Stimulated activated CD8-positive, alpha-beta memory T cell treated with anti-CD3 and anti-CD28 coated beads, Interleukin-12 subunit alpha, Interleukin-12 subunit beta, amount 100 ng/mL, for 4 hours (primary cell): ENCODE results near the gene PPP2R2C.

ENCODE experiments used
- DNase-seq: peaks from one replicate; pipeline ENCODE4 v3.0.0-alpha.2; 2020; ENCODE audit warnings: low read depth

The PPP2R2C gene

DNA sequence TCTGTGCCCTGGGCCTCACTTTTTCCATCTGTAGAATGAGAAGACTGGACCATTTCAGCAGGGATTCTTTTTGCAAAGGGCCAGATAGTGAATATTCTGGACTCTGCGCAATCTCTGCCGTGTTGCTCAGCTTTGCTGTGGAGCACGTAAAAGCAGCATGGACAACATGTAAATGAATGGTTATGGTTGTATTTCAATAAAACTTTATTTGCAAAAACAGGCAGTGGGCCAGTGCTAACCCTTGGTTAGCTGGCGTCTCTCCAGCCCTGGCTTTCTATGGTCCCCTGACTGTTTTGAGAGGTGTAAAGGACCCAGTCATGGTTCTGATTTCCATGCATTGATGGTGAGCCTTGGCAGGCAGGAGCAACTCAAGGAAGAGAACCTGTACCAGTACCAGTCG lies 184.1 kb downstream of the PPP2R2C start:
- no peak for DNase-seq

DNA sequence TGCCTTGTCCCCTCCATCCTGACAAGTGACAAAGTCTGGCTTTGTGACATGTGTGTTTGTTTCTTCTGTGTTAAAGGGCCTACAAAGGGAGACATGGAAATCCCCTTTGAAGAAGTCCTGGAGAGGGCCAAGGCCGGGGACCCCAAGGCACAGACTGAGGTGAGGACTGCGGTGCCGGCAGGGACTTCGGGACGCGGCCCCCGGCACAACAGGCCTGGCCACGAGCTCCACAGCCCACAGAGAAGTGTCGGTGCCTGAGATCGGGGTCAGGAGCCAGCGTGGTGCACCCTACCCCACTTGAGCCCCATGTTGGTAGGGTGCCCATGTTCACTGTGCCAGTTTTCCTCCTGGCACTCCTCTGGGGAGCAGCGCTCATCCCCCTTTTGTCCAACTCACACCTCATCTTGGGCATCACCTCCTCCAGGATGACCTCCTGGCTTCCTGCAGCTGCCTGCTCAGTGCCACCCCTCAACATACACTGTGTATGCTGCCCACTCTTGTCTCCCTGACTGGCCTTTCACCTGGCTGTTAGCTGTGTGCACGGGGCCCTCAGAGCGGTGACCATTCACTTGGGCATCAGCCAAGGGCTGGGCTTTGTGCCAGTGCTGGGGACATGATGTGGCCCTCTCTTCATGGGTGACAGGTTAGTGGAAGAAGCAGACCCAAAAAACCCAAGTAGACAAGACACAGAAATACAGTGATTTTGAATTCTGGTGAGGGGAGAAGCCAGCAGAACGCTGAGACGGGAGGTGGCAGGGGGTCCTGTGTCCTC lies 185.2 kb downstream of the PPP2R2C start:
- no peak for DNase-seq

DNA sequence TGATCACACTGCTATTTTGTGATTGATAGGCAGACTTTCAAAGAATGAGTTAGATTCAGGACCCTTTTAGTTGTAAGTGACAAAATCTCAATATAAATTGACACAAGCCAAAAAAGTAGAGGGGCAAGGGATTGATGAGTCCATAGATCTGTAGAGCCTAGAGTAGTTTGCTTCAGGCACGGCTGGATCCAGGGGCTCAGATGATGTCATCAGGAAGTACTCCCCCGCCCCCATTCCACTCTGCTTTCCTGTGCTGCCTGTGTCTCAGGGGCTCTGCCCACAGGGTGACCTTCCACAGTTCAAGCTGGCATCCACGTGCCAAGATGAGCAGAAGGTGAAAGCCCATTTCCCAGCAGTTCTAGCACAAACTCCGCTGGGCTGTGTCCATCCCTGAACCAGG lies 189.1 kb downstream of the PPP2R2C start:
- no peak for DNase-seq

DNA sequence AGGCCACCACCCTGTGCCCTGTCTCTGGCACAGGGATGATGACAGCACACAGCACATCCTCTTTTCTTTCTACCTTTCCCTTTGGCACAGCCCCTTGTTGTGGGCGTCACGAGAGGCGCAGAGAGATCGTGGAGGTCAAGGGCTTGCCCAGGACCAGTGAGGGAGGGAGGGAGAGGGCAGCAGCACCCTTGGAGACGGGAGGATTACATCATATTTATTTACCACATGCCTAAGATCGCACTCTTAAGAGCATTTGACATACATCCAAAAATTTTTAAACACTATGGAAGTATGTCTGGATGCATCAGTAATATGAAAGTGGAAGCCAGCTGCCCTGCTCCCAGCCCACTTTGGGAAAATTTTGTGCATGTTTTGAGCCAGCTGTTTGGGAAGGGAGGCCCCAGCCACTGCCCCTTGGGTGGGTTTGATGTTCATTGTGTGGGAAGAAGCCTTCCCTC lies 190.1 kb downstream of the PPP2R2C start:
- DNase-seq = no peak

DNA sequence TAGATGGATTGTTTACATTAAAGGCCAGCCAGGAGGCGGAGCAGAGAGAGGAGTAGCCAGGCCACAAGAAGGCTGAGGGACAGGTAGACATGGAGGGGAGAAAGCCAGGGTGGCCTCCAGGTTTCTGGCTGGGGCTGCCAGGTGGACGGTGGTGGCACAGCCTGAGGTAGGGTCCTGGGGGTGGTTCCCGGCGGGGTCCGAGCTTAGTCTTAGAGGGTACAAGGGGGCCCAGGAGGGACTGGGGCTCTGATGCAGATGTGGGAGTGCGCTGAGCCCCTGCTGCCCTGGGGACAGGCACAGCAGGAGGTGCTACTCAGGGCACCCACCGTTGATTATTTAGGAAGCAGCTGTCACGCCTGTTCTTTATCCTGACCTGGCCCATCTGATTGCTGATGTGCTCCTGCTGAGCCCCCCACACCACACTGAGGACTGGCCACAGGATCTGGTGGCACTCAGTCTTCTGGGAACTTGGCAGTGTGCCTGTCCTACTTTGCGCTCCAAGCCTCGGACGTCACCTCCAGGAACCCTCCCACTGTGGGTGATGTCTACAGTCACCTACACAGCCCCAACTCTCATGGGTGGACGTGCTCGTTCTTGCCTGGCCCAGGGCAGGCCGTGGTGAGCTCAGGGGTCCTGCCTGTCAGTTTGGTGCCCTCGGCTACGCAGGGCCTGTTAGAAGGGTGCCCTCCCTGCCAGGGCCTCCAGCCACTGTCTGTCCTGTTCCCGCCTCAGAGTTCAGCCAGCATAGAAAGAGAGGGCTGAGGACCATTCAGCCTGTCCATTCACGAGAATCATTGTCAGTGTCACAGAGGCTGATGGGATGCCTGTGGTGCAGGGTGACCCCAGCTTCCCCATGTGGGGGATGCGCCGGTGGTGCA lies 190.7 kb downstream of the PPP2R2C start:
- no peak for DNase-seq

DNA sequence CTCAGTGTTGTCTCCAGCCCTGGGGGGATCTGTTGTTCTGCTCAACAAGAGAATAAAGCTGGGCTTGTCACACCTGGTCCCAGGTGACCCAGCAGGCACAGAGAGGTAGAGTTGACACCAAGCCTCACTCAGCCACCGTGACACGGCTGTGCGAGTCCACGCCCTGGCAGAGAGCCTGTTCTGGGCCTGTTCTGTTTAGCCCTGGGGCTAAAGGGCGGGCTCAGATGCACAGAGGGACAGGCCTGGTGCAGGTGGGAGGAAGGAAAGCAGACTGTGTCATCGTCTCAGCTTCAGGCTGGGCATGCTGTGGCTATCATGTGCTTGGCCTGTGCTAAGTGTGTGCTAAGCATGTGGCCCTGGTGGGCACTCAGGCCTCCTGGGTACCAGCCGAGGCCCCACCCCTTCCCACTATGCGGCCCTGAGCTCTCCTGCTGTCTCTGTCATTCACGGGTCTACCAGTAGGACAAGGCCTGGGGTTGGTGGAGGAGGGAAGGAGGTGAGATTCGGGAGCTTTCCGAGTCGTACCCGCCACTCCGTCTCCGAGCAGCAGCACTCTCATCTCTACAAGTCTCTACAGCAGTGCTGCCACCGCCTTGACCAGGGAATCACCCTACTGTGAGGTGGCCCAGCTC lies 191.9 kb downstream of the PPP2R2C start:
- DNase-seq = no peak

DNA sequence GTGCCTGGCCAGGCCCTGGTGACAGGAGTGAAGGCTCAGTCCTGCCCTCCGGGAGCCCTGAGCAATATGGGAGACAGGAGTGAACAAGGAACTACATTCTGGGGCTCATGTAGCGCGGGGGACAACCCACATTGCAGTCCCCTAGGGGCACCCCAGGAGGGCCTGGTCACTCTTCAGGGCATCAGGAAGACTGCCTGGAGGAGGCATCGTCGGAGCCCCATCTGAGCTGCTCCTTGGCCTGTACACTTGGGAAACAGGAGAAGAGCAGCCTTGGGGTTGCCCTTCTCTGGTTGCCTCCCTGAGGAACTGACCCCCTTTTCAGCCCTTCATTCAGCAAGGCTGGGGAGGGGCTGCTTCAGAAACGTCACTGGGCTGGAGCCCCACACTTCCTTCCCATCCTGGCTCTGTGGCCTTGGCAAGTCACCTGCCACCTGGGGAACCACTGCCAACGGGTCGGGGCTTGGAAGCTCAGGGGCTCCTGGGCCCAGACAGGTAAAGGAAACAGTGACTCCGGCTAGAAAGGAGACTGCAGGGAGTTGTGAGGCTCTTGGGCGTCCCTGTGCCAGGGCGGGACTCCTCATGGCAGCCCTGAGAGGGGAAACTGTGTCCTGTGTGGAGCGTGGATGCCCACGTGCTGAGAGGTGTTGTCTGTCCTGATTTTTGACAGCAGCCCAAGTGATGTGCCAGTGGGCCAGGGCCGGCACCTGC lies 192.7 kb downstream of the PPP2R2C start:
- no peak for DNase-seq

DNA sequence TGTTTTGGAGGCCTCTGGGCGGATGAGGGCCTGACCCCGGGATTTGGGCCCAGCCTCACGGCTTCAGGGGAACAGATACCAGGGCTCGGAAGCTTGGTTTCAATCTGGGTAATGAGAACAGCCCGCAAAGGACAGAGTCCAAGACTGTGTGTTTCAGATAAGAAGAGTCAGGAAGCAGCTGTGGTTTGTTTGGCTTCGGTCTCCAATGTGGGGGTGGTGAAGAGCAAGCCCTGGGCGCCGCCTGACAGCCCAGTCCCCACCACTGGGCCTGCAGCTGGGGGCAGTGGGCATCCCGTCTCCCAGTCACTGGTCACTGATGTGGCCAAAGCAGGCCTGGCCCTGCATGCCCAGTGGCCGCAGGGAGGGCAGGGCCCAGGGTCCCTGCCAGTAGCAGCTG lies 193.6 kb downstream of the PPP2R2C start:
- DNase-seq = no peak

DNA sequence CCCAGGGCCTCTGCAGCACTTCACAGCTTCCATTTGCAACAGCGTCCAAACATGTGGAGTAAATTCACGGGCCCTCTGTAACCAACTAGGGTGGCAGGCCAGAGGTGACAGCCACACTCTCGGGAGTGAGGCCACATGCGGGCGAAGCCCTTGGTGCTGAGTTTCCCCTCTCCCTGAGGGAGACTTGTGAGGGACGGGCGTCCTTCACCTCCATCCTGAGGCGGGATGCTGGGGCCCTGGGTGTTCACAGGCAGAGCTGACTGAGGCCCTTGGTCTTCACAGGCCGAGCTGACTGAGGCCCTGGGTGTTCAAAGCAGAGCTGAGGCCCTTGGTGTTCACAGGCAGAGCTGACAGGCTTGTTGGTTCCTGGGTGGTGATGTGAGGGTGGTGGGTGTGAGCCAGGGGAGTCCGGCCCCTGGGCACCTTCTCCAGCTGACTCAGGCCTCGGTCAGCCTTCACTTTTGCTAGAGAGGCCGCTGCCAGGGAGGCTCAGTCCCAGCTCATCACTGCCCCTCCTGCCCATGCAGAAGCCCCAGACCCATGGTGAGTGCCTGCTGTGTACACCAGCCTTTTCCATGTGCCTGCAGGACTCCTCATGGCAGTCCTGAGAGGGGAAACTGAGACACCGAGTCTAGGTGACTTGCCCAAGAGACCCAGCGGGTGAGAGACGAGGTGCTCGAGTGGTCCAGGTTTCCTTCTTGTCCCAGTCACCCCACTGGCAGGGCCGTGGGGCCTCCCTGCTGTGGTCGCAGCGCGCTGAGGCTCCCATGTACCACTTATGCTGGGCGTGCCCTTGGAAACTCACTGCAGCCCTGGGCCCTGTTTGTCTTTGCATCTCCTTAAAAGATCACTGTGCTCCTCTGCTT lies 194.2 kb downstream of the PPP2R2C start:
- DNase-seq = no peak

DNA sequence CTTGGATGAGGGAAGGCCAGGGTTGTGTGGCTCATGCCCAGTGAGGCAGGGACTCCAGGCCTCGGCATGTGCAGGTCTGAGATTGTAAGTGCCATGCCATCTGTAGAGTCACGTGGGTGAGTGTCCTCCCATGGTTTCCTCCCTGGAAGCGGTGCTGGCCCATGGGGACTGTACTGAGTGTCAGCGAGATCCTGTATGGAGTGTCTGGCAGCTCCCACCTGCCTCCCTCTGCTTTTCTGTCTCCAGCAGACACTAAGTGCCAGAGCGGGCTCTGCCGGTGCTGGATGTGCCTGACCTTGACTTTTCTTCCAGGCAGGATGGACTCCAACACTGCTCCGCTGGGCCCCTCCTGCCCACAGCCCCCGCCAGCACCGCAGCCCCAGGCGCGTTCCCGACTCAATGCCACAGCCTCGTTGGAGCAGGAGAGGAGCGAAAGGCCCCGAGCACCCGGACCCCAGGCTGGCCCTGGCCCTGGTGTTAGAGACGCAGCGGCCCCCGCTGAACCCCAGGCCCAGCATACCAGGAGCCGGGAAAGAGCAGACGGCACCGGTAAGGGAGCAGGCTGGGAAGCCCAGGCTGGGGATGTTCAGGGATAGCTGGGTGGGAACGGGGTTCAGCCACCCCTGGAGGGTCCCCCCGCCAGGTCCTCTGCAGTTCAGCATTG lies 195.1 kb downstream of the PPP2R2C start:
- no peak for DNase-seq

DNA sequence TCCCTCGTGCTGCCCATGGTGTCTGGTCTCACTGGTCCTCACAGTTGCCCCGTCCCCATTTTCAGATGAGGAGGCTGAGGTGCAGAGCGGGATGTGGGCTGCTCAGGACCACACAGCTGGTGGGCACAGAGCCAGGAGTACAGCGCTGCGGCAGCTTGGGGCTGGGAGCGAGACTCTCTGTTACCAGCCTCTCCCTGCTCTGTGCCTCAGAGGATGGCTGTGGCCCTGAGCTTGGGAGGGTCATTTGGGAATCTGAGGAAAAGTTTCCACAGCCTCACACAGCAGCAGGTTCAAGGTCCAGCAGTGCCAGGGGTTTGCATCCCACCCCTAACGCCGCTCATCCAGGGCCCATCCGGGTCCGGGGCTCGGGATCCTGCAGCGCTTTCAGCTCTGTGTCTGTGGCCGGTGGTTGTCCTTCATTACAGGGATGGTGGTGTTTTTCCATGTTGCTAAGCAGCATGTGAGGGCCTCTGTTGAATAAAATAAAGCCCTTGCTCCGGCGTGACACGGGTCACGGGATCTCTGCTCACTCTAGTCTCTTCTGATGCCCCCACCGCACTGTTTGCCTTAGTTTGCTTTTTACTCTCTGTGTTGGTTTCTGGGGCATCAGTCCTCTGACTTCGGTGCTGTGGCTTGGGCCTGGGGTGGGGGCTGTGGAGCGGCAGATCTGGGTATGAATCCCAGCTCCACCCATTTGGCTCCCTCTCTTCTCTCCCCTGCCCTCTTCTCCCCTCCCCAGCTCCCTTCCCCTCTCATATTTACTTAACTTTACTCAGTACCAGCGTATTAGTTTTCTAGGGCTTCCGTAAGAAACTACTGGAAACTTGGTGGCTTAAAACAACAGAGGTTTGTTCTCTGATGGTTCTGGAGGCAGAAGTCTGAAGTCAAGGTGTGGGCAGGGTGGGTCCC lies 196.3 kb downstream of the PPP2R2C start:
- no peak for DNase-seq

DNA sequence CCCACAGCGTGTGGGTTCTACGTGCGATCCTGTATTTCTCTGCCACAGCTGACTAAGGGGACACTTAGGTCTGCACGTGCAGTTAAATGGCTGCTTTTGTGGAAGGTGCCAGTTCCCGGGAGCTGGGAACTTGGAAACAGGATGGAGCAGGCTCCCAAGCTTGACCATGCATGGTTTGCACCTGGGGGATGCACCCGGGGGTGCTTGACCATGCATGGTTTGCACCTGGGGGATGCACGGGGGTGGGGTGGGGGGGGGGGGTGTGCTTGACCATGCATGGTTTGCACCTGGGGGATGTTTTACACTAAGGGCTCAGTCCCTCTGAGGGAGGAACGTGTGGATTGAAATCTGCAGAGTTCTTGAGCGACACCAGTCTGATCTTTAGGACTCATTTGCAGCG lies 197.1 kb downstream of the PPP2R2C start:
- no peak for DNase-seq

DNA sequence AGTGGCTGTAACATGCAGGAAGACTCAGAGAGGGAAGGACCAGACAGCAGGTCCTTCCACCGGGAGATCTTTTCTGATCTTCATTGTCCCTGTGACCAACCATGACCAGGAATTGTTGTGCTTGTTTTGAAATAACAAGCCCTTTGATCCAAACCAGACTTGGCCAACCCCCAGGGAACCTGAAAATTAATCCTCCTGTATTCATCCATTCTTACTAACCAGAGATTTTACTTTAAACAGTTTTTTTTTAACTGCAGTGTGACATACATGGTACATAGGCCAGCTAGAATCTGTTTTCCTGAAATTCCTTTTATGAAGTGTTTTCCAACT lies 198.8 kb downstream of the PPP2R2C start:
- DNase-seq = no peak

DNA sequence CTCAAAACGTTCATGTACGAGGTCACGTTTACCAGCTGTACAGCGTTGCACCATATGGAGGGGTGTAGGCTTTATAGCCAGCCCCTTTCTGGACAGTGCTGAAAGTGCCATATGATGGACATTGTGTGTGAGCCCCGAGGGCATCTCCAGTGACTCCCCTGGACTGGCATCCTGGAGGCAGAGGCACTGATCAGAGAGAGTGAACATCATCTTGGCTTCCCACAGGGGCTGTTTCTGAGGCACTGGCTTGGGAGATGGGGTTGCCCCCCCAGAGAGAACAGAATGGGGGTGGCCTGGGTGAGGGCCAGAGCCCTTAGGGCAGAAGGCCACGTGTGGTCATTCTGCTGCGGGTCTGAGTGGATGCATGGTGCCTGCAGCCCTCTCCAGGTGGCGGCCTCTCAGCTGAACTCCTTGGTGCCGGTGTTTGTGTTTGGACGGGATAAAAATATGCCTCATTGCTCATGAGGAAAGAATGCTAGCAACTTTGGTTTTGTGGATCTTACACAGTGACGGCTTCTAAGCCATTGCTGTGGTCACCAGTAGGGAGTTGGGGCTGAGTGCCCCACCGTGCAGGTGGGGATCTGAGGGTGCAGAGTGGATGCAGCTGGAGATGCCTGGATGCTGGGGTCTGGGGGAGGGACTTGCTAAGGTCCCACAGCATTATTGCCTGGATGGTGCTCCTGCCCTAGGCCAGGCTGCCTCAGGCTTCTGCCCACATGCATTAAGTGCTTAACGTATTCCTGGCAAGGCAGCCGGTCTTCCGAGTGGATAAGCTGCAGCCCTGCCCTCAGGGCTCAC lies 199.4 kb downstream of the PPP2R2C start:
- DNase-seq = no peak

DNA sequence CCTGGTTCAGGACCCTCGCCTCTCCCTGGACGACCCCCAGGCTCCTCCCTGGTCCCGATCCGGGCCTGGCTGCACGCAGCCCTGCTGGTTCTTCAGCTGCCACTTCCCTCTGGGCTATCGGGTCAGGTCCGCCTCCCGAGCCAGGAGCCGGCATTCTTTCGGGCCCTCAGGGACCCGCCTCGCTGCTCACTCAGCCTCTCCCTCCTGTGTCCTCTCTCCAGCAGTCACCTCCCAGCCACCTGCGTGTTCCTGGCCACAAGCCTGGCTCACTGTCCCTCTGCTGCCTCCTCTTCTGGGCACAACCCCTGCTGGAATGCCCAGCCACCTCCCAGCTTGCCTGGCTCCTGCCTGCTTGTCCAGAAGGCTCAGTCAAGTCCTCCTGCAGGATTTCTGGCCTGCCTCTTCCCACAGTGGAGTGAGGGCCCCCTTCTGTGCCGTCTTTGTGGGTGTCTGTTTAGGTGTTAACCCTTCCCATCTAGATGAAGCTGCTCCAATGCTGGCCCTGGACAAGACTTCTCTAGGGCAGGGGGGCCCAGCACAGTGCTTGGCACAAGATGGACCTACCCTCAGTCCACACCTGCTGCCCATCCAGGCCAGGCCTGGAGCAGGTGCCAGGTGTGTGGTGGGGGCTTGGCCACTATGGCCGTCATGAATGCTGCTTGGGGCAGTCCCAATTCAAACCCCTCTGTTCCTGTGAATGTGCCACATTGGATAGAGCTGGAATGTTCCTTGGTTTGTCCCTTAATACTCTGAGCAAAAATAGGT lies 200.5 kb downstream of the PPP2R2C start:
- no peak for DNase-seq

DNA sequence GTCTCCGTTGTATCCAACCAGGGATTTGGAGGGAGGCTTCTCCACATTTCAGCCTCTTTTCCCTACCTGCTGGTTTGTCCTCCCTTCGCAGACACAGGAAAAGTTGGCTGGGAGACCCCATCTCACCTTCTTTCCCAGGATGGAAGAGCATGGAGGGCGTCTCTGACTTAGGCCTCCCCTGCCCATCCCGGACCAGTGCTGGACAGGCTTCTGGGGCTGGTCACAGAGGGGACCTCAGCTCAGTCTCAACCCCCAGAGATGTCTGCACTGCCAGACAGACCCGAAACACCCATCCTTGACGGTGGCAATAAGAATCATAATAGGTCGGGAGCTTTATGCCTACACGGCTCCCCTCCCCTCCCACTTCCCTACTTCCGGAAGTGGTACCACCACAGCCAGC lies 201.2 kb downstream of the PPP2R2C start:
- no peak for DNase-seq

DNA sequence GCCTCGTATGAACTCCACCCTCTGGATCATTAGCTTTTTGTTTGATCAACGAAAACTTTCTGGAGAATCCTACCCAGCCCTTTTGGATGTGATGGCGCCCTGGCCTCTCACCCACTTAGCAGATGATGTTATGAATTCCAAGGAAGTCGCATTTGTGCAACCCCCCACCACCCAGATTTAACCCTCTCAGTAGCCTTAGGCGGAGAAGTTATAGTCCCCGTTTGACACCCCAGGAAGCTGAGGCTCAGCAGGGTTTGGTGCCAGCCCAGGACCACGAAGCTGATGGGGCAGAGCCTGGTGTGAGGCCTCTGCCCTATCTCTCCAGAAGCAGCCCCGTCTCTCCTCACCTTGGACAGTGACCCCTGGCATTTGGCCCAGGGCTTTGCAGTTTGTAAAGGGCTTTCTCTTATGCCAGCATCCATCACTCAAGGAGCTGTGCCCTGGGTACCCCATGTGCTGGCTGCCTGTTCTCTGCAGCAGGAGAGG lies 201.7 kb downstream of the PPP2R2C start:
- no peak for DNase-seq
